ENCODE measurements around the gene FOXN4. TPM values are rescaled to one million over a fixed set of nuclear protein-coding genes. Genes with fewer than 3 reads are reported as not detected.

The FOXN4 gene
- total and polyA plus RNA-seq, 2 donors (not counting 3 experiments of a cell fraction or from before 2014, with no cell fraction given) = not detected

DNA sequence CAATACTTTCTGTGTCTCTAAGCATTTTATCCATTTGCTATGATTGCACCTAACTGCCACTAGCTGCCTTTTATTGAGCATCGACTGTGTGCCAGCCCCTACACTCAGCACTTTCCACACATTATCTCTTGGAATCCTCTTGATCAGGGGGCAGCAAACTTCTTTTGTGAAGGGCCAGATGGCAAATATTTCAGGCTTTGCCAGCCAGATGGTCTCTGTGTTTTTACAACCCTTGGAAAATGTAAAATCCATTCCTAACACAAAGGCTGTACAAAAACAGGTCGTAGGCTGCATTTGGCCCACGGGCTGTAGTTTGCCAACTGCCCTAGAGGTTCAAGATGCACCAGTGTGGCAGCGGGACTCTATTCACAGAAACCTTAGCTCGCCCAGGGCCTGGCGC, 19.5 kb downstream of the FOXN4 start:
- H2AFZ ChIP-seq (ENCODE audit: low read depth, low read length) = no peak overlapping the region
- no peaks in the 10 kb centered on the region for H3K9me3 ChIP-seq (replicated peaks; ENCODE audit: control insufficient read depth, insufficient read depth, low read length)
- BruUV-seq (replicated peaks) = no TSS peak
- TF ChIP-seq EZH2 (IDR thresholded peaks at IDR 0.05; ENCODE audit: borderline replicate concordance, low read depth, low read length, severe bottlenecking) (no peak), POLR2AphosphoS5 (IDR thresholded peaks at IDR 0.05; ENCODE audit: insufficient read depth, low read depth, low read length) (no peak), POLR2A (IDR thresholded peaks at IDR 0.05; ENCODE audit: low read depth, low read length) (no peak), JUN (IDR thresholded peaks at IDR 0.05; ENCODE audit: borderline replicate concordance, insufficient read depth, insufficient read length, low read depth) (no peak), FOS (IDR thresholded peaks at IDR 0.05; ENCODE audit: borderline replicate concordance, insufficient read depth, low read length) (no peak), GATA2 (IDR thresholded peaks at IDR 0.05; ENCODE audit: insufficient read depth, insufficient read length, low read depth, low read length) (no peak), MYC (IDR thresholded peaks at IDR 0.05; ENCODE audit: low read depth, low read length) (no peak)
- TF ChIP-seq, protein P1, sequence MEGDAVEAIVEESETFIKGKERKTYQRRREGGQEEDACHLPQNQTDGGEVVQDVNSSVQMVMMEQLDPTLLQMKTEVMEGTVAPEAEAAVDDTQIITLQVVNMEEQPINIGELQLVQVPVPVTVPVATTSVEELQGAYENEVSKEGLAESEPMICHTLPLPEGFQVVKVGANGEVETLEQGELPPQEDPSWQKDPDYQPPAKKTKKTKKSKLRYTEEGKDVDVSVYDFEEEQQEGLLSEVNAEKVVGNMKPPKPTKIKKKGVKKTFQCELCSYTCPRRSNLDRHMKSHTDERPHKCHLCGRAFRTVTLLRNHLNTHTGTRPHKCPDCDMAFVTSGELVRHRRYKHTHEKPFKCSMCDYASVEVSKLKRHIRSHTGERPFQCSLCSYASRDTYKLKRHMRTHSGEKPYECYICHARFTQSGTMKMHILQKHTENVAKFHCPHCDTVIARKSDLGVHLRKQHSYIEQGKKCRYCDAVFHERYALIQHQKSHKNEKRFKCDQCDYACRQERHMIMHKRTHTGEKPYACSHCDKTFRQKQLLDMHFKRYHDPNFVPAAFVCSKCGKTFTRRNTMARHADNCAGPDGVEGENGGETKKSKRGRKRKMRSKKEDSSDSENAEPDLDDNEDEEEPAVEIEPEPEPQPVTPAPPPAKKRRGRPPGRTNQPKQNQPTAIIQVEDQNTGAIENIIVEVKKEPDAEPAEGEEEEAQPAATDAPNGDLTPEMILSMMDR (IDR thresholded peaks at IDR 0.05; ENCODE audit: extremely low read depth in 1 of 2, insufficient read depth in 1 of 2, low read depth in 1 of 2, low read length in 2 of 2) = no peak
- TF ChIP-seq, protein P2, sequence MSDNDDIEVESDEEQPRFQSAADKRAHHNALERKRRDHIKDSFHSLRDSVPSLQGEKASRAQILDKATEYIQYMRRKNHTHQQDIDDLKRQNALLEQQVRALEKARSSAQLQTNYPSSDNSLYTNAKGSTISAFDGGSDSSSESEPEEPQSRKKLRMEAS (IDR thresholded peaks at IDR 0.05; ENCODE audit: insufficient read depth, insufficient read length) = no peak
- H3K27ac ChIP-seq (ENCODE audit: insufficient read depth, low read depth, low read length) = no peak overlapping the region
- H3K4me3 ChIP-seq (replicated peaks in 1 of 3; ENCODE audit: insufficient read depth in 1 of 3, low read depth in 1 of 3, low read length in 3 of 3) = no peak overlapping the region
- no peaks in the 10 kb centered on the region for H3K36me3 ChIP-seq (ENCODE audit: control insufficient read depth in 2 of 2, extremely low read depth in 1 of 2, insufficient read depth in 2 of 2, low read length in 2 of 2)
- H3K4me1 ChIP-seq (ENCODE audit: control insufficient read depth, extremely low read depth, insufficient read depth, low read length) = no peaks in the 10 kb centered on the region
- DNase-seq (ENCODE audit: low read depth, low spot score) (no peak), FAIRE-seq (no peak)
- ChIA-PET CTCF (no interaction called here), POLR2A (no interaction called here)
- dilution Hi-C loops (cut with MboI; ENCODE audit: extremely low pct_ligation_motif_present, low sequenced_read_pairs) (no loop called here), intact Hi-C loops (cut with micrococcal nuclease) (no loop called here)
- no peak overlapping the region for H3K9ac ChIP-seq (replicated peaks; ENCODE audit: extremely low read depth, insufficient read depth, low read length)
- no peaks in the 10 kb centered on the region for H4K20me1 ChIP-seq (replicated peaks; ENCODE audit: control insufficient read depth, extremely low read depth, insufficient read depth, low read length)
- H3K79me2 ChIP-seq (ENCODE audit: control insufficient read depth, insufficient read depth, low read length) = no peaks in the 10 kb centered on the region
- H3K4me2 ChIP-seq (ENCODE audit: insufficient read depth, low read length) = no peak overlapping the region
- peaks cover 3 to 7% of the 10 kb centered on the region in 2 experiments for H3K27me3 ChIP-seq (ENCODE audit: control insufficient read depth in 2 of 2, insufficient read depth in 2 of 2, low read length in 2 of 2)
- H3K9me1 ChIP-seq (replicated peaks; ENCODE audit: control insufficient read depth, extremely low read depth, insufficient read depth, low read length) = no peaks in the 10 kb centered on the region

Data from endothelial cell of umbilical vein (primary cell).